Gastroesophageal sphincter (tissue), 4 donors: Measurements from ENCODE around the gene PDCD1. TPM values are rescaled to one million over a fixed set of nuclear protein-coding genes. Genes with fewer than 3 reads are reported as not detected.
A peak's percentile ranks its signal among the peaks of the same experiment; 100 is the strongest.

Experiments used
- ATAC-seq: fragments of 150-250 bp; one replicate; pipeline ENCODE4 v1.9.1; 2016; ENCODE audit warnings: mild to moderate bottlenecking, moderate library complexity
- H3K27ac ChIP-seq, 4 donors: fragments of 200-600 bp; sonication (generic) in 3 of 4; 1 replicate in 3 of 4; 2 replicates in 1 of 4; pipeline ENCODE4 v1.5.1; 2016 to 2019
- H3K27me3 ChIP-seq: fragments of 200-600 bp; sonication (generic); one replicate; pipeline ENCODE4 v1.5.1; 2019
- H3K36me3 ChIP-seq, 2 donors: fragments of 200-600 bp; sonication (generic); one replicate each; pipeline ENCODE4 v1.5.1; 2019; ENCODE audit warnings: control low read depth in 1 of 2
- H3K4me1 ChIP-seq, 3 donors: fragments of 200-600 bp; sonication (generic); 1 replicate in 2 of 3; 2 replicates in 1 of 3; pipeline ENCODE4 v1.5.1; 2016 to 2019; ENCODE audit warnings: control low read depth in 2 of 3
- H3K4me3 ChIP-seq, 2 donors: fragments of 200-600 bp; sonication (generic); one replicate each; pipeline ENCODE4 v1.5.1; 2019; ENCODE audit warnings: mild to moderate bottlenecking in 1 of 2, moderate library complexity in 1 of 2
- H3K9me3 ChIP-seq, 3 donors: fragments of 200-600 bp; sonication (generic); one replicate each; pipeline ENCODE4 v1.5.1; 2017 to 2019; ENCODE audit warnings: control low read depth in 2 of 3
- EP300 ChIP-seq: sonication (generic); formaldehyde crosslinking; IDR thresholded peaks from one replicate; pipeline ENCODE4 v1.6.1; 2017; ENCODE audit warnings: antibody characterized with exemption, mild to moderate bottlenecking
- POLR2A ChIP-seq, 2 donors: fragments of 450-650 bp; IDR thresholded peaks; one replicate each; pipeline ENCODE4 v1.6.1; 2017; ENCODE audit warnings: antibody characterized with exemption in 2 of 2, mild to moderate bottlenecking in 2 of 2, moderate library complexity in 1 of 2
- POLR2AphosphoS5 ChIP-seq: sonication (generic); formaldehyde crosslinking; IDR thresholded peaks from one replicate; pipeline ENCODE4 v1.6.1; 2017; ENCODE audit warnings: antibody characterized with exemption
- WGBS, 2 donors: methylation state at CpG; one replicate each; pipeline ENCODE4 v1.1.5; 2018; ENCODE audit warnings: low coverage in 1 of 2; 5-methylcytosine and 5-hydroxymethylcytosine counted together
- total RNA-seq, 4 donors: library from RNA; depleted of rRNA; stranded (reverse); fragments of >200 nt; gene quantifications; one replicate each; pipeline ENCODE4 v1.1.0, GENCODE V29; 2016
- TF ChIP-seq, protein P1 (sequence below), 4 experiments: fragments of 200-600 bp in 2 of 4; fragments of 450-650 bp in 2 of 4; sonication (generic) in 1 of 4; IDR thresholded peaks; one replicate each; pipeline ENCODE4 v1.5.1; 2017 to 2019; ENCODE audit warnings: antibody characterized with exemption in 4 of 4, mild to moderate bottlenecking in 2 of 4, moderate library complexity in 2 of 4

Gene PDCD1
- total RNA-seq, 4 donors from 2014 or later, result 0.19 to 0.54 TPM; not detected in 2

DNA sequence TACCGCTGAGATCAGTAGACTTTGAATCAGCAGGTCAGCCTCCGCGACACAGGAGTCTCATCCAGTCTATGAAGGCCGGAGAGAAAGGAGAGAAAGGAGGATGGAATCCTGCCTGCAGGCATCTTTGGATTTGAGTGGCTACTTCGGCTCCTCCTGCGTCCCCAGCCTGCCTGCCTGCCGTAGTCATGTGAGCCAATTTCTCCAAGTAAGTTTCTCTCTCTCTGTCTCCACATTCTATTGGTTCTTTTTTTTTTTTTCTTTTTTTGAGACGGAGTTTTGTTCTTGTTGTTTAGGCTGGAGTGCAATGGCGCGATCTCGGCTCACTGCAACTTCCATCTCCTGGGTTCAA lies 16.7 kb downstream of the PDCD1 start:
- no peak for ATAC-seq
- Histone ChIP-seq H3K27me3 (no peaks in the 10 kb centered on the region), H3K4me1 (peaks cover 0 to 31% (median 15%) of the 10 kb centered on the region in 3 donors), H3K36me3 (no peaks in the 10 kb centered on the region), H3K4me3 (no peak overlapping the region), H3K9me3 (no peaks in the 10 kb centered on the region), H3K27ac (peak overlapping the region in 3 of 4 donors; percentile 31 to 79 (median 76))
- 65 to 77% methylated on average over 7 to 11 of the region's 11 CpGs for WGBS, 2 donors
- TF ChIP-seq EP300 (no peak), POLR2AphosphoS5 (no peak), POLR2A (IDR thresholded peaks at IDR 0.05) (no peak)
- TF ChIP-seq, protein P1, sequence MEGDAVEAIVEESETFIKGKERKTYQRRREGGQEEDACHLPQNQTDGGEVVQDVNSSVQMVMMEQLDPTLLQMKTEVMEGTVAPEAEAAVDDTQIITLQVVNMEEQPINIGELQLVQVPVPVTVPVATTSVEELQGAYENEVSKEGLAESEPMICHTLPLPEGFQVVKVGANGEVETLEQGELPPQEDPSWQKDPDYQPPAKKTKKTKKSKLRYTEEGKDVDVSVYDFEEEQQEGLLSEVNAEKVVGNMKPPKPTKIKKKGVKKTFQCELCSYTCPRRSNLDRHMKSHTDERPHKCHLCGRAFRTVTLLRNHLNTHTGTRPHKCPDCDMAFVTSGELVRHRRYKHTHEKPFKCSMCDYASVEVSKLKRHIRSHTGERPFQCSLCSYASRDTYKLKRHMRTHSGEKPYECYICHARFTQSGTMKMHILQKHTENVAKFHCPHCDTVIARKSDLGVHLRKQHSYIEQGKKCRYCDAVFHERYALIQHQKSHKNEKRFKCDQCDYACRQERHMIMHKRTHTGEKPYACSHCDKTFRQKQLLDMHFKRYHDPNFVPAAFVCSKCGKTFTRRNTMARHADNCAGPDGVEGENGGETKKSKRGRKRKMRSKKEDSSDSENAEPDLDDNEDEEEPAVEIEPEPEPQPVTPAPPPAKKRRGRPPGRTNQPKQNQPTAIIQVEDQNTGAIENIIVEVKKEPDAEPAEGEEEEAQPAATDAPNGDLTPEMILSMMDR (IDR thresholded peaks at IDR 0.05), result no peak

DNA sequence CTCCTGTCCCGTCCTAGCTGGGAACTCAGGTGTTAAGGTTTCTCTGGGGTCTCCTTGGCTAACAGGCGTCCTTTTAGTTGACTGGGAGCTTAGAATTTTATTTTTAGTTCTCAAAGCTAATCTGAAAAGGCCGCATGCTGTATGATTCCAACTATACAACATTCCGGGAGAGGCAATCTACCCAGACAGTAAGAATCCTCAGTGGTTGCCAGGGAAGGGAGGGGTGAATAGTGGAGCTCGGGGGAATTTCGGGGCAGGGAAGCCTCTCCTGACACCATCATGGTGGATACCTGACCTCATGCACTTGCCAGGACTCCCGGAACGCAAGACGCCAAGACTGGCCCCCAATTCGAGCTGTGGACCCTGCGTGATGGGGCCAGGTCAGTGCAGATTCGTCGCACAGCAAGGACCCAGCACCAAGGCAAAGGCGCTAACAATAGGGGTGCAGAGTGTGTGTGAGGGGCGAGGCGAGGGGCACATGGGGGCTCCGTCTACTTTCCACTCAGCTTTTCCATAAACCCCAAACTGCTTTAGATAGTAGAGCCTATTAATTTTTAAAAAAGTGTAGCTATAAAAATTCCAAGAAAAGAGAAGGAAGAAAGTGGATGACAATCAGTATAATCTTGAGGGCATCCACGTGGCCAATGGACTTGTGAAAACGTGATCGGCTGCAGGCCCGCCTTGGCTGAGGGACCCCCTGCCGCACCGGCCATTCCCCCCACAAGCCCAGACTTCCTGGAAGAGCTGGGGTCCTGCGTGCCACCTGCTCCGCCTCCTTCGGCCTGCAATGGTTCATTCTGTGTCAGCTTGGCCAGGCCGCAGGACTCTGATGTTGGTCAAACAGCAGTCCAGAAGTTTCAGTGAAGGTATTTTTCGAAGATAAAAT lies 17.3 kb downstream of the PDCD1 start:
- TF ChIP-seq POLR2AphosphoS5, result no peak
- TF ChIP-seq POLR2A (IDR thresholded peaks at IDR 0.05), result no peak
- TF ChIP-seq EP300, result no peak
- TF ChIP-seq, protein P1 (IDR thresholded peaks at IDR 0.05), result no peak
- WGBS, 2 donors, result 68% methylated on average over 28 of the region's 28 CpGs; no CpG with 5 or more reads in 1 of the 2 donors
- Histone ChIP-seq H3K27ac (peak overlapping the region in 3 of 4 donors; percentile 31 to 79 (median 76)), H3K27me3 (no peaks in the 10 kb centered on the region), H3K4me3 (no peak overlapping the region), H3K36me3 (no peaks in the 10 kb centered on the region), H3K4me1 (peaks cover 0 to 31% (median 15%) of the 10 kb centered on the region in 3 donors), H3K9me3 (no peaks in the 10 kb centered on the region)
- no peak for ATAC-seq

DNA sequence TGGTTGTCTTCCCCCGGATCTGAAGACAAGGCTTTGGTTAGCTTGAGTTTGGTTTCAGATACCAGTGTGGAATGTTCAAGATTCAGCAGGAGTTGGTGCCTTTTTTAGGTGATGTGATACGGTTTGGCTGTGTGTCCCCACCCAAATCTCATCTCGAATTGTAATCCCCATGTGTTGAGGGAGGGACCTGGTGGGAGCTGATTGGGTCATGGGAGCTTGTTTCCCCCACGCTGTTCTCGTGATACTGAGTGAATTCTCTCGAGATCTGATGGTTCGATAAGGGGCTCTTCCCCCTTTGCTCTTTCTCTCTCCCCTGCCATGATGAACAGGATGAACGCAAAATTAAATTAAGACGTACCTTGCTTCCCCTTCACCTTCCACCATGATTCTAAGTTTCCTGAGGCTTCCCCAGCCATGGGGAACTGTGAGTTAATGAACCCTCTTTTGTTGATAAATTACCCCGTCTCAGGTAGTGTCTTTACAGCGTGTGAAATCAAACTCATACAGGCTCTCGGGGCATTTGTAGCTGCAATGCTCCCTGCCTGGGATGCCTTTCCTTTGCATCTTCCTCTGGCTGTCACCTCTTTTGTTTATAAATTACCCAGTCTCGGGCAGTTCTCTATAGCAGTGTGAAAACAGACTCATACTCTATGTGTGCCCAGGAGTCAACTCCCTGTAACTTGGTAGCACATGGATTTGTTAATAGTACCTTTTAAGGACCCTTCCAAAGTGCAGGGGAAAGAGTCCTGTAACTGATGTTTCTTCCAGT lies 21.3 kb downstream of the PDCD1 start:
- Histone ChIP-seq H3K9me3 (no peaks in the 10 kb centered on the region), H3K4me1 (peaks cover 0 to 4% (median 0%) of the 10 kb centered on the region in 3 donors), H3K27me3 (peaks cover 17% of the 10 kb centered on the region), H3K36me3 (no peaks in the 10 kb centered on the region), H3K27ac (no peak overlapping the region), H3K4me3 (no peak overlapping the region)
- ATAC-seq, result no peak
- WGBS, 2 donors, result 47 to 54% methylated on average over 11 to 13 of the region's 13 CpGs
- TF ChIP-seq POLR2A (IDR thresholded peaks at IDR 0.05) (no peak), POLR2AphosphoS5 (no peak), EP300 (no peak)
- TF ChIP-seq, protein P1 (IDR thresholded peaks at IDR 0.05), result no peak

DNA sequence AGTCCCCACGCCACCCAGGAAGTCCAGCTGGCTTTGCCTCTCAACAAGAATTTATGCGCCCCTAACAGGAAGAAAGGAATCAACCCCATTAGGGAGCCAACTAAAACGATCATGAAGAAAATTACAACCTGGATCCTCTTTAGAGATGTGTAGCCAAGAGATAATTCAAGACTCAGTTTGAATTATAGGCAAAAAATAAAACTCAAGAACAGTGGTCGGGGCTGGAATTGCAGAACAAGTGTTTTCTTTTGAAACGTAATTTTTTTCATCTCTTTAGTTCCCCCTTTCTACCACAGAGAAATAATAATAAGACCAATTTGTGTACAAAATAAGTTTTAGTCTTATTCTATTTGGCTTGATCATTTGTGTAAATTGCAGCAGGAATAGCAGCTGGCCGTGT lies 22.4 kb downstream of the PDCD1 start:
- Histone ChIP-seq H3K9me3 (no peaks in the 10 kb centered on the region), H3K4me3 (no peak overlapping the region), H3K27me3 (peaks cover 18% of the 10 kb centered on the region), H3K4me1 (peaks cover 0 to 2% (median 0%) of the 10 kb centered on the region in 3 donors), H3K36me3 (no peaks in the 10 kb centered on the region), H3K27ac (no peak overlapping the region)
- WGBS, 2 donors, result 59 to 64% methylated on average over 3 to 6 of the region's 6 CpGs
- TF ChIP-seq POLR2A (IDR thresholded peaks at IDR 0.05), result no peak
- TF ChIP-seq, protein P1 (IDR thresholded peaks at IDR 0.05), result no peak
- no peak for TF ChIP-seq EP300
- no peak for TF ChIP-seq POLR2AphosphoS5
- ATAC-seq, result no peak
